Left lung (tissue), 10 donors: ENCODE data around the gene ZNF541. TPM values are rescaled to one million over a fixed set of nuclear protein-coding genes. Genes with fewer than 3 reads are reported as not detected.

Experiments used
- ATAC-seq: fragments of 200-7000 bp; cut with Tn5 transposase; one replicate; pipeline ENCODE4 v1.9.1; 2020; ENCODE audit warnings: moderate library complexity
- DNase-seq, 4 donors: peaks; one replicate each; pipeline ENCODE4 v3.0.0-alpha.2; 2013 to 2020
- H3K27ac ChIP-seq, 2 donors: fragments of 200-600 bp; sonication (generic) in 1 of 2; one replicate each; pipeline versions ENCODE4 v1.5.0 to v1.8.0; 2020 to 2021
- H3K27me3 ChIP-seq, 2 donors: fragments of 200-600 bp; sonication (generic) in 1 of 2; one replicate each; pipeline versions ENCODE4 v1.5.0 to v1.8.0; 2020 to 2021
- H3K36me3 ChIP-seq, 2 donors: fragments of 200-600 bp; sonication (generic) in 1 of 2; one replicate each; pipeline versions ENCODE4 v1.5.0 to v1.8.0; 2020 to 2021
- H3K4me1 ChIP-seq, 2 donors: fragments of 200-600 bp; one replicate each; pipeline ENCODE4 v1.8.0; 2021
- H3K4me3 ChIP-seq, 2 donors: fragments of 200-600 bp; sonication (generic) in 1 of 2; one replicate each; pipeline versions ENCODE4 v1.5.0 to v1.8.0; 2020 to 2021; ENCODE audit warnings: mild to moderate bottlenecking in 1 of 2
- H3K9me3 ChIP-seq, 2 donors: fragments of 200-600 bp; sonication (generic) in 1 of 2; one replicate each; pipeline versions ENCODE4 v1.5.0 to v1.8.0; 2020 to 2021
- intact Hi-C, 2 donors: fragments of 100-400 bp; cut with DNase I; formaldehyde crosslinking; loops; one replicate each; pipeline versions ENCODE4 v1.11.2 to v1.14.2; 2022
- polyA plus RNA-seq, 6 donors: library from polyadenylated mRNA; unstranded; fragments of 120-200 nt; gene quantifications; one replicate each; pipeline ENCODE4 v1.2.1, GENCODE V29; 2013; ENCODE audit not compliant: insufficient read length in 6 of 6
- total RNA-seq, 2 donors: library from RNA; stranded (reverse); fragmentation: NEBNext Ultra II Directional; extraction: Animal tissue kit (Norgen Biotek cat#: 25700); gene quantifications; one replicate each; pipeline ENCODE4 v1.2.1, GENCODE V29; 2021
- TF ChIP-seq, protein P1 (sequence below), 2 donors: fragments of 200-600 bp; sonication (generic) in 1 of 2; IDR thresholded peaks; one replicate each; pipeline versions ENCODE4 v1.5.0 to v1.8.0; 2021; ENCODE audit warnings: antibody characterized with exemption in 2 of 2
- donor health status: DM: no; HTN: yes; CAD: no.
- donor health status: DM: no; HTN: no; CAD: no.

ZNF541 gene
- total and polyA plus RNA-seq, 8 donors, result 0.09 to 0.50 (median 0.15) TPM

DNA sequence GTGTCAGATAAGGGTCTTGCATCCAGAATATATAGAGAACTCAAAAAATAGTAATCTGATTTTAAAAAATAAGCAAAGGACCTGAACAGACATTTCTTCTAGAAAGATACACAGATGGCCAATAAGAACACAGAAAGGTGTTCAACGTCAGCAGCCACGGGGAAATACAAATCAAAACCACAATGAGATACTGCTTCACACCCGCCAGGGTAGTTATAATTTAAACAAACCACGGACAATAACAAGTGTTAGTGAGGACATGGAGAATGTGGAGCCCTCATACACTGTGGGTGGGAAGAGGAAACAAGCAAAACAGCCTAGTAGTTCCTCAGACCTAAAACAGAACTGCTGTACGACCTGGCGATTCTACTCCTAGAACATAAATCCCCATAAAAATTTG lies 31.4 kb downstream of the ZNF541 start:
- no peak overlapping the region for H3K27ac ChIP-seq
- no peaks in the 10 kb centered on the region for H3K9me3 ChIP-seq
- H3K4me1 ChIP-seq, result peaks cover 5 to 7% of the 10 kb centered on the region in 2 donors
- intact Hi-C loops, result no loop called here
- TF ChIP-seq, protein P1, sequence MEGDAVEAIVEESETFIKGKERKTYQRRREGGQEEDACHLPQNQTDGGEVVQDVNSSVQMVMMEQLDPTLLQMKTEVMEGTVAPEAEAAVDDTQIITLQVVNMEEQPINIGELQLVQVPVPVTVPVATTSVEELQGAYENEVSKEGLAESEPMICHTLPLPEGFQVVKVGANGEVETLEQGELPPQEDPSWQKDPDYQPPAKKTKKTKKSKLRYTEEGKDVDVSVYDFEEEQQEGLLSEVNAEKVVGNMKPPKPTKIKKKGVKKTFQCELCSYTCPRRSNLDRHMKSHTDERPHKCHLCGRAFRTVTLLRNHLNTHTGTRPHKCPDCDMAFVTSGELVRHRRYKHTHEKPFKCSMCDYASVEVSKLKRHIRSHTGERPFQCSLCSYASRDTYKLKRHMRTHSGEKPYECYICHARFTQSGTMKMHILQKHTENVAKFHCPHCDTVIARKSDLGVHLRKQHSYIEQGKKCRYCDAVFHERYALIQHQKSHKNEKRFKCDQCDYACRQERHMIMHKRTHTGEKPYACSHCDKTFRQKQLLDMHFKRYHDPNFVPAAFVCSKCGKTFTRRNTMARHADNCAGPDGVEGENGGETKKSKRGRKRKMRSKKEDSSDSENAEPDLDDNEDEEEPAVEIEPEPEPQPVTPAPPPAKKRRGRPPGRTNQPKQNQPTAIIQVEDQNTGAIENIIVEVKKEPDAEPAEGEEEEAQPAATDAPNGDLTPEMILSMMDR (IDR thresholded peaks at IDR 0.05), result no peak
- DNase-seq (no peak), ATAC-seq (no peak)
- H3K4me3 ChIP-seq, result no peak overlapping the region
- H3K36me3 ChIP-seq, result no peaks in the 10 kb centered on the region
- H3K27me3 ChIP-seq, result peaks cover 17 to 31% of the 10 kb centered on the region in 2 donors

DNA sequence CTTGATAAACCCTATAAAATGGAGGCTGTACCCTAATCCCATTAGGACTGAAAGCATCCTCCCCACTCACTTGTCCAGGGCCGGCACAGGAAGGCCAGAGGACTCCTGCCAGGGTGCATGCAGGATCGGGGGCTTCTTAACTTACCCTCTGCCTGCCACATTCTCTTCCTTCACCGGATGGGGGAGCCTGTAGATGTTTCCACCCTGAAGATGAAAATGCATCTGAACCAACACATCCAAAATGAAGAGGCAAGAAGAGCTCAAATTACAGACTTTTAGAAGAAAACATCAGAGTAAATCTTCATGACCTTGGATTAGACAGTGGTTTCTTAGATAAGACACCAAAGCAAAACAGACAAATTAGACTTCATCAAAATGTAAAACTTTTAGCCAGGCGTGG lies 32.2 kb downstream of the ZNF541 start:
- H3K36me3 ChIP-seq, result no peaks in the 10 kb centered on the region
- H3K4me1 ChIP-seq, result peaks cover 5 to 7% of the 10 kb centered on the region in 2 donors
- H3K27me3 ChIP-seq, result peaks cover 14 to 24% of the 10 kb centered on the region in 2 donors
- H3K27ac ChIP-seq, result no peak overlapping the region
- no peaks in the 10 kb centered on the region for H3K9me3 ChIP-seq
- ATAC-seq (no peak), DNase-seq (no peak)
- intact Hi-C loops, result no loop called here
- no peak overlapping the region for H3K4me3 ChIP-seq
- TF ChIP-seq, protein P1 (IDR thresholded peaks at IDR 0.05), result no peak

DNA sequence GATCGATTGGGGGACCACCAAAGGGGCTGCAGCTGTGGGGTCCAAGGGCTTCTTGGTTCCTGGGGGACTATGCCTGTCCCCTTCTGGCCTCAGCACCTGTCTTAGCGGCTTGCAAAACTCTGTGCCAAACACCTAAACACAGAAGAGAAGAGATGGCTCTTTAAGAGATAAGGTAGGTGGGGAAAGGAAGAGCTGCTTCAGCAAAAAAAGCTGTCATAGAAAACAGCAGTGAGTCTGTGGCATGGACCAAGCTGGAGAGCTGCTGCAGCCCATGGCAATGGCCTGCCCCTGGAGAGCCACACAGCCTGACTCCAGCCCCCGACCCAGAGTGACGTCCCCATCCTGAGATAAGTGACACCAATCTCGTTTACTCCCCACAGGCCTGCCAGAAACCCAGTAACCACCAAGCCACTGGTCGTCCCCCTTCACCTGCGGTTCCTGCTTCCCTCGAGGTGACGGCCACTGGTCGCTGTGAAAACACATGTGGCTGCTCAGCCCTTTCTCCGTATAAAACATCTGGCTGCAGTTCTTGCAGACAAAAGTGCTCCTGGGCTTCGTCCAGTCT lies 33.1 kb downstream of the ZNF541 start:
- no peak overlapping the region for H3K4me3 ChIP-seq
- DNase-seq (no peak), ATAC-seq (no peak)
- no peaks in the 10 kb centered on the region for H3K9me3 ChIP-seq
- peaks cover 0 to 3% of the 10 kb centered on the region in 2 donors for H3K4me1 ChIP-seq
- TF ChIP-seq, protein P1 (IDR thresholded peaks at IDR 0.05), result no peak
- H3K27me3 ChIP-seq, result peaks cover 7 to 14% of the 10 kb centered on the region in 2 donors
- intact Hi-C loops, result no loop called here
- H3K27ac ChIP-seq, result no peak overlapping the region
- no peaks in the 10 kb centered on the region for H3K36me3 ChIP-seq

DNA sequence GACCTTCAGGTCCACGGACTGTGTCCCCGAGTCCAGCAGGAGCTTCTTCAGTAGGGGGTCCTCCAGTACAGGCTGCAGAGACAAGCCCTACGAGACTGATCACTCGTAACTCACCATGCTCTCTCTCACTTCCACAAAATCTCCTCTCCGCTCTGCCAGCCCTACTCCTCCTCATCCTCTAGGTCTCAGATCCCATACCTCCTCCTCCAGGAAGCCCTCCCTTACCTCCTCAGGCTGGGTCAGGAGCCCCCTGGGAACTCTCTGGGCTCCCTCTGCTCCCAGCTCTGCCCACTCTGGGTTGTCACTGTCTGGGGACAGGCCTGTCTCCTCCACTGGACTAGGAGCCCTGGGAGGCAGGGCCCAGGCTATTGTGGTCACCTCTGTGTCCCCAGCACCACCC lies 34.1 kb downstream of the ZNF541 start:
- H3K27me3 ChIP-seq, result peaks cover 0 to 4% of the 10 kb centered on the region in 2 donors
- H3K27ac ChIP-seq, result no peak overlapping the region
- DNase-seq, result no peak
- H3K9me3 ChIP-seq, result no peaks in the 10 kb centered on the region
- H3K4me3 ChIP-seq, result no peak overlapping the region
- intact Hi-C loops, result no loop called here
- H3K4me1 ChIP-seq, result no peaks in the 10 kb centered on the region
- H3K36me3 ChIP-seq, result no peaks in the 10 kb centered on the region
- no peak for ATAC-seq
- TF ChIP-seq, protein P1 (IDR thresholded peaks at IDR 0.05), result no peak

DNA sequence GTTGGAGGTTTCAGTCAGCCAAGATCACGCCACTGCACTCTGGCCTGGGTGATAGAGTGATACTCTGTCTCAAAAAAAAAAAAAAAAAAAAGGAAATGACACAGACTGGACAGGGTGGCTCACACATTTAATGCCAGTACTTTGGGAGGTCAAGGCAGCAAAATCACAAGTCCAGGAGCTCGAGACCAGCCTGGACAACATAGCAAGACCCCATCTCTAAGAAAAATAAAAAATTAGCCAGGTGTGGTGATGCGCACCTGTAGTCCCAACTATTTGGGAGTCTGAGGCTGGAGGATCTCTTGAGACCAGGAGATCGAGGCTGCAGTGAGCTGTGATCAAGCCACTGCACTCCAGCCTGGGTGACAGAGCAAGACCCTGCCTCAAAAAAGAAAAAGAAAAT lies 35.5 kb downstream of the ZNF541 start:
- H3K9me3 ChIP-seq, result no peaks in the 10 kb centered on the region
- ATAC-seq (no peak), DNase-seq (no peak)
- H3K4me1 ChIP-seq, result no peaks in the 10 kb centered on the region
- H3K36me3 ChIP-seq, result no peaks in the 10 kb centered on the region
- no peaks in the 10 kb centered on the region for H3K27me3 ChIP-seq
- intact Hi-C loops, result no loop called here
- no peak overlapping the region for H3K4me3 ChIP-seq
- TF ChIP-seq, protein P1 (IDR thresholded peaks at IDR 0.05), result no peak
- no peak overlapping the region for H3K27ac ChIP-seq
